Esophagus squamous epithelium (tissue), 4 donors: ENCODE results near the gene ADTRP.

Experiments used
- CTCF ChIP-seq, 6 experiments: fragments of 450-650 bp in 4 of 6; fragments of 200-600 bp in 2 of 6; sonication (generic) in 2 of 6; IDR thresholded peaks; one replicate each; pipeline ENCODE4 v1.5.1; 2016 to 2019; ENCODE audit warnings: antibody characterized with exemption in 6 of 6, mild to moderate bottlenecking in 4 of 6, moderate library complexity in 4 of 6
- POLR2A ChIP-seq, 4 donors: fragments of 450-650 bp; IDR thresholded peaks; one replicate each; pipeline ENCODE4 v1.6.1; 2017; ENCODE audit warnings: antibody characterized with exemption in 4 of 4, mild to moderate bottlenecking in 4 of 4, moderate library complexity in 3 of 4

DNA sequence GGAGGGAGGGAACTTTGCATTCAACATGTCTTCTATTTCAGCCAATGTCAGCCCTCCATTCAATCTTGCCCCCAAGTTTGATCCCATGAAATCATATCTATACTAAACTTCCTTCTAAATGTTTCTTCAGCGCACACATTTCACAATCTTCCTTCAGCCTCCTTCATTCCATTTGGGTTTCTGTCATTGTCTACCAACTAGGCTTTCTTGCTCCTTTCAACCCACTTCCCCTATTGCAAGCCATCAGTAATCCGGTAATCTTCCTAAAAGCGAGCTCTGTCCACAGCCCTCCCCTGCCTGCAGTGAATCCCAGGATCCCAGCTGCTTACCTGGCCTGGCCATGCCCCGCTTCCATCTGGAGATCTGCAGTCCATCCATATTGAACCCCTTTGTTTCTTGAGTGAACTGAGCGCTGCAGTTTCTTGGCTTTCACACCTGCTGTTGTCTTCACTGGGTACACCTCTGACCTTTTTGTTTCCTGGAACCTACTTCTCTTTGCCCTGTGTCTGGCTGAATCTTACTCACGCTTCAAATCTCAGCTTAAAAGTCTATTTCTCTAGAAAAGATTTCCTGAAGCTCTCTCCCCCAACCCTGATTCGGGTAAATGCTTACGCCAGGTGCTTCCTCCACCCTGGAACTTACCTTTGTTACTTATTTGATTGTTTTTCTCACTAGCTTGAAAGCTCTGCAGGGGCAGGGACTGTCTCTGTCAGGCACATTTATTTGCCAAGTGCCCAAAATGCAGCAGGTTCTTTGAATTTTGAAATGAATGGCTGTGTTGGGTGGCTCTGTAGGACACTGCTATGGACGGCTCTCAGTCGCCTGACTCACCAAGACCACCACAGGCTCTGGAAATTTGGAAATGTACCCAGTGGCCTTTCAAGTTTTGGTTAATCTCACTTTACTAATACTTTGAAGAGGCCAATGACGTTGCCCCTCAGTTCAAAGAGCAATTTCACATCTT is 50.3 kb downstream of the ADTRP start:
- TF ChIP-seq CTCF (IDR thresholded peaks at IDR 0.05) (no peak), POLR2A (IDR thresholded peaks at IDR 0.05) (no peak)
